ENCODE measurements around the gene MYO19. TPM values are rescaled to one million over a fixed set of nuclear protein-coding genes. Genes with fewer than 3 reads are reported as not detected.

MYO19 gene
- total and polyA plus RNA-seq, 9 of the 15 experiments (the other 6 are each of a cell fraction or from before 2014, with no cell fraction given), result 21.6 to 176 (median 129) TPM

GRCh38 chr17:36544307-36545076, 9.8 kb upstream of the MYO19 start, which contains the start of gene GGNBP2 (continued):
- TF ChIP-seq ARID2 (IDR thresholded peaks at IDR 0.05), result peak; percentile 19; the same call in 1 of the 2 replicates
- TF ChIP-seq GATA2 (CRISPR knock-in tag; IDR thresholded peaks at IDR 0.05), result no peak
- no peak for TF ChIP-seq ATF2 (CRISPR knock-in tag; IDR thresholded peaks at IDR 0.05)
- TF ChIP-seq HCFC1 (IDR thresholded peaks at IDR 0.05; ENCODE audit: low read depth, low read length), result no peak; the same call in 1 of the 2 replicates
- no peak for TF ChIP-seq NCOA4 (IDR thresholded peaks at IDR 0.05; ENCODE audit: partially characterized antibody)
- TF ChIP-seq FOXK2 (conservative IDR thresholded peaks at IDR 0.05 in 1 of 2, IDR thresholded peaks at IDR 0.05 in 1 of 2; ENCODE audit: low read depth in 2 of 2), result no peak
- TF ChIP-seq, protein P1, sequence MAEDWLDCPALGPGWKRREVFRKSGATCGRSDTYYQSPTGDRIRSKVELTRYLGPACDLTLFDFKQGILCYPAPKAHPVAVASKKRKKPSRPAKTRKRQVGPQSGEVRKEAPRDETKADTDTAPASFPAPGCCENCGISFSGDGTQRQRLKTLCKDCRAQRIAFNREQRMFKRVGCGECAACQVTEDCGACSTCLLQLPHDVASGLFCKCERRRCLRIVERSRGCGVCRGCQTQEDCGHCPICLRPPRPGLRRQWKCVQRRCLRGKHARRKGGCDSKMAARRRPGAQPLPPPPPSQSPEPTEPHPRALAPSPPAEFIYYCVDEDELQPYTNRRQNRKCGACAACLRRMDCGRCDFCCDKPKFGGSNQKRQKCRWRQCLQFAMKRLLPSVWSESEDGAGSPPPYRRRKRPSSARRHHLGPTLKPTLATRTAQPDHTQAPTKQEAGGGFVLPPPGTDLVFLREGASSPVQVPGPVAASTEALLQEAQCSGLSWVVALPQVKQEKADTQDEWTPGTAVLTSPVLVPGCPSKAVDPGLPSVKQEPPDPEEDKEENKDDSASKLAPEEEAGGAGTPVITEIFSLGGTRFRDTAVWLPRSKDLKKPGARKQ (CRISPR knock-in tag; IDR thresholded peaks at IDR 0.05), result no peak
- no peak for TF ChIP-seq ZBTB8A (IDR thresholded peaks at IDR 0.05; ENCODE audit: partially characterized antibody)
- TF ChIP-seq ZNF77 (CRISPR knock-in tag; IDR thresholded peaks at IDR 0.05), result no peak
- no peak for TF ChIP-seq ZNF124 (CRISPR knock-in tag; IDR thresholded peaks at IDR 0.05)
- no peak for TF ChIP-seq STAT5A (IDR thresholded peaks at IDR 0.05; ENCODE audit: borderline replicate concordance, low read length)
- no peak for TF ChIP-seq SAFB2 (IDR thresholded peaks at IDR 0.05; ENCODE audit: borderline replicate concordance, low read depth, low read length, severe bottlenecking)
- peak; percentile 86 for TF ChIP-seq NCOA6 (IDR thresholded peaks at IDR 0.05)
- TF ChIP-seq SUPT5H (IDR thresholded peaks at IDR 0.05), result peak; percentile 80
- TF ChIP-seq MCM2 (IDR thresholded peaks at IDR 0.05; ENCODE audit: low read depth), result no peak
- no peak for TF ChIP-seq MEF2D (tag; conservative IDR thresholded peaks at IDR 0.05; ENCODE audit: low read depth)
- no peak for TF ChIP-seq ZNF586 (CRISPR knock-in tag; conservative IDR thresholded peaks at IDR 0.05)
- no peak for TF ChIP-seq ZNF354B (CRISPR knock-in tag; IDR thresholded peaks at IDR 0.05)
- TF ChIP-seq POLR2A (conservative IDR thresholded peaks at IDR 0.05), result peak; percentile 89
- TF ChIP-seq ZNF695 (CRISPR knock-in tag; IDR thresholded peaks at IDR 0.05), result no peak
- TF ChIP-seq SFPQ (IDR thresholded peaks at IDR 0.05; ENCODE audit: low read depth, low read length), result no peak
- TF ChIP-seq PML (IDR thresholded peaks at IDR 0.05; ENCODE audit: low read length), result peak; percentile 47; the same call in 1 of the 2 replicates
- TF ChIP-seq SMC3 (conservative IDR thresholded peaks at IDR 0.05; ENCODE audit: insufficient read depth, low read depth, low read length), result no peak
- TF ChIP-seq ZNF140 (CRISPR knock-in tag; IDR thresholded peaks at IDR 0.05), result no peak
- no peak for TF ChIP-seq MAFK (IDR thresholded peaks at IDR 0.05; ENCODE audit: low read length)
- no peak for TF ChIP-seq TAL1 (IDR thresholded peaks at IDR 0.05)
- TF ChIP-seq TCF7 (IDR thresholded peaks at IDR 0.05; ENCODE audit: borderline replicate concordance), result no peak; the same call in 1 of the 2 replicates
- no peak for TF ChIP-seq ZNF239 (CRISPR knock-in tag; IDR thresholded peaks at IDR 0.05)

Measured in K562 (cell line).